ENCODE measurements around the gene FMN1.

- no peak for TF ChIP-seq GATA2 (IDR thresholded peaks at IDR 0.05; ENCODE audit: low read depth, low read length)
- no peak for TF ChIP-seq GATA3 (IDR thresholded peaks at IDR 0.05; ENCODE audit: low read depth, low read length)
These were observed 257.5 kb downstream of the FMN1 start for GRCh38 chr15:32936976-32937375.

All from SH-SY5Y (cell line).